Panc1 (cell line): Measurements from ENCODE around the gene STPG4. TPM values are rescaled to one million over a fixed set of nuclear protein-coding genes. Genes with fewer than 3 reads are reported as not detected.

Experiments
- ATAC-seq: fragments of 200-7000 bp; cut with Tn5 transposase; 2 replicates; pipeline ENCODE4 v1.9.1; 2020; ENCODE audit warnings: mild to moderate bottlenecking, moderate library complexity
- BruUV-seq: library from RNA; stranded (reverse); fragments of 400-500 nt; replicated peaks from 2 replicates; lab custom pipeline; 2021; lab: Mats Ljungman, UMichigan
- CTCF ChIA-PET: fragments of 300-600 bp; sonication (Branson Sonifier 250); formaldehyde crosslinking; loops from one replicate; lab custom pipeline; 2022; ENCODE audit warnings: antibody characterized with exemption; lab: Charles Lee
- POLR2A ChIA-PET: fragments of 300-600 bp; sonication (Branson Sonifier 250); formaldehyde crosslinking; loops from one replicate; lab custom pipeline; 2022; ENCODE audit warnings: antibody characterized with exemption; lab: Charles Lee
- DNase-seq: peaks from one replicate; pipeline ENCODE4 v3.0.0-alpha.2; 2010; ENCODE audit warnings: low read depth, low spot score
- H3K27ac ChIP-seq: 2 replicates; pipeline ENCODE4 v1.5.1; 2011; ENCODE audit warnings: mild to moderate bottlenecking, low read length, inconsistent platforms
- H3K27me3 ChIP-seq: fragments of 200-500 bp; sonication (Bioruptor generic); 2 replicates; pipeline ENCODE4 v1.6.0; 2014; ENCODE audit warnings: low read length, inconsistent platforms; ENCODE audit not compliant: control insufficient read depth, insufficient read depth
- H3K36me3 ChIP-seq: fragments of 200-500 bp; sonication (Bioruptor generic); 2 replicates; pipeline ENCODE4 v1.5.1; 2014; ENCODE audit warnings: inconsistent platforms, mild to moderate bottlenecking, low read length, moderate library complexity; ENCODE audit not compliant: control insufficient read depth, insufficient read depth
- H3K4me1 ChIP-seq: 2 replicates; pipeline ENCODE4 v1.5.1; 2011; ENCODE audit warnings: inconsistent platforms, mild to moderate bottlenecking, low read length, moderate library complexity; ENCODE audit not compliant: control insufficient read depth, insufficient read depth
- H3K4me3 ChIP-seq, 2 experiments: 2 replicates each; pipeline ENCODE4 v1.5.1; 2011 to 2012; ENCODE audit warnings: low read depth in 2 of 2, low read length in 2 of 2, mild to moderate bottlenecking in 2 of 2, inconsistent platforms in 1 of 2, moderate library complexity in 1 of 2
- H3K9me3 ChIP-seq: fragments of 200-500 bp; sonication (Bioruptor generic); 2 replicates; pipeline ENCODE4 v1.5.1; 2014; ENCODE audit warnings: low read depth, mild to moderate bottlenecking, inconsistent platforms, low read length, moderate library complexity; ENCODE audit not compliant: control insufficient read depth, insufficient read depth
- CTCF ChIP-seq: fragments of 450-650 bp; IDR thresholded peaks from 2 replicates; pipeline ENCODE4 v1.5.1; 2017; ENCODE audit warnings: mild to moderate bottlenecking
- POLR2AphosphoS5 ChIP-seq: IDR thresholded peaks from 2 replicates; pipeline ENCODE4 v1.6.1; 2012; ENCODE audit warnings: mild to moderate bottlenecking, low read depth, low read length, moderate library complexity
- REST ChIP-seq, 2 experiments: IDR thresholded peaks; 2 replicates each; pipeline ENCODE4 v1.6.1; 2011 to 2012; ENCODE audit warnings: low read depth in 2 of 2, control low read depth in 1 of 2, low read length in 1 of 2, mild to moderate bottlenecking in 1 of 2, moderate library complexity in 1 of 2; ENCODE audit not compliant: insufficient read depth in 1 of 2
- SIN3A ChIP-seq: IDR thresholded peaks from 2 replicates; pipeline ENCODE4 v1.6.1; 2012; ENCODE audit warnings: low read depth, mild to moderate bottlenecking, low read length, moderate library complexity, borderline replicate concordance; ENCODE audit not compliant: insufficient read depth
- TCF7L2 ChIP-seq: IDR thresholded peaks from 2 replicates; pipeline ENCODE4 v1.6.1; 2011; ENCODE audit warnings: mild to moderate bottlenecking, low read depth, low read length, inconsistent platforms
- in situ Hi-C: cut with HindIII; loops from 2 replicates; pipeline ENCODE4 v1.10.0; 2016; ENCODE audit warnings: low sequenced_read_pairs, low pct_unique_long_range_greater_than_20kb
- intact Hi-C: fragments of 100-400 bp; cut with micrococcal nuclease; formaldehyde crosslinking; loops from one replicate; pipeline ENCODE4 v1.10.0; 2022; ENCODE audit not compliant: unreplicated experiment
- total RNA-seq: library from RNA; stranded (reverse); gene quantifications from one replicate; pipeline ENCODE4 v1.2.1, GENCODE V29; 2021; ENCODE audit not compliant: unreplicated experiment

STPG4 gene
- total RNA-seq, 1 experiment from 2014 or later = 0.36 TPM

- Histone ChIP-seq H3K4me1 (peaks cover 15% of the 10 kb centered on the region), H3K9me3 (no peaks in the 10 kb centered on the region), H3K27ac (no peak overlapping the region; the same call in 1 of the 2 replicates), H3K27me3 (no peaks in the 10 kb centered on the region), H3K36me3 (no peaks in the 10 kb centered on the region; the same call in 1 of the 2 replicates), H3K4me3 (no peak overlapping the region)
- DNase-seq (no peak), ATAC-seq (no peak)
- intact Hi-C loops = no loop called here
- ChIA-PET CTCF (no interaction called here), POLR2A (interaction anchor here (0.6 kb wide), 4 partner anchors 90 to 144 kb away, joined by 3 to 5 read pairs (median 5); no protein-coding TSS in a partner anchor)
- BruUV-seq = no TSS peak
- TF ChIP-seq TCF7L2 (no peak), POLR2AphosphoS5 (no peak), SIN3A (no peak), CTCF (no peak), REST (IDR thresholded peaks at IDR 0.05; ENCODE audit: insufficient read depth in 1 of 2, low read depth in 2 of 2, low read length in 1 of 2) (no peak)
- in situ Hi-C loops = no loop called here
Observed at GRCh38 chr2:47179388-47179787, 24.3 kb upstream of the STPG4 start.

GRCh38 chr2:47178341-47178740 lies 23.2 kb upstream of the STPG4 start:
- in situ Hi-C loops = no loop called here
- BruUV-seq = no TSS peak
- no peaks in the 10 kb centered on the region; the same call in none of the 2 replicates for H3K36me3 ChIP-seq
- H3K4me3 ChIP-seq = no peak overlapping the region
- peaks cover 20% of the 10 kb centered on the region for H3K4me1 ChIP-seq
- DNase-seq (no peak), ATAC-seq (no peak)
- CTCF ChIA-PET = no interaction called here
- TF ChIP-seq POLR2AphosphoS5 (no peak), SIN3A (no peak), REST (IDR thresholded peaks at IDR 0.05; ENCODE audit: insufficient read depth in 1 of 2, low read depth in 2 of 2, low read length in 1 of 2) (no peak), CTCF (no peak), TCF7L2 (no peak)
- H3K9me3 ChIP-seq = no peaks in the 10 kb centered on the region
- POLR2A ChIA-PET = no interaction called here
- intact Hi-C loops = no loop called here
- no peaks in the 10 kb centered on the region for H3K27me3 ChIP-seq
- H3K27ac ChIP-seq = peak overlapping the region; percentile 100; the same call in 1 of the 2 replicates
